Medulla oblongata (tissue), 1 donor: Measurements from ENCODE around the gene KPNA3.
A peak's percentile ranks its signal among the peaks of the same experiment; 100 is the strongest.
"Not testable (repeated sequence)": the region's sequence is repeated elsewhere in the genome, so short reads cannot be mapped to it uniquely, and the experiment has no call there.

ENCODE experiments used
- DNase-seq: peaks from one replicate; pipeline ENCODE4 v3.0.0-alpha.2; 2015; ENCODE audit errors: extremely low spot score

The KPNA3 gene, protein sequence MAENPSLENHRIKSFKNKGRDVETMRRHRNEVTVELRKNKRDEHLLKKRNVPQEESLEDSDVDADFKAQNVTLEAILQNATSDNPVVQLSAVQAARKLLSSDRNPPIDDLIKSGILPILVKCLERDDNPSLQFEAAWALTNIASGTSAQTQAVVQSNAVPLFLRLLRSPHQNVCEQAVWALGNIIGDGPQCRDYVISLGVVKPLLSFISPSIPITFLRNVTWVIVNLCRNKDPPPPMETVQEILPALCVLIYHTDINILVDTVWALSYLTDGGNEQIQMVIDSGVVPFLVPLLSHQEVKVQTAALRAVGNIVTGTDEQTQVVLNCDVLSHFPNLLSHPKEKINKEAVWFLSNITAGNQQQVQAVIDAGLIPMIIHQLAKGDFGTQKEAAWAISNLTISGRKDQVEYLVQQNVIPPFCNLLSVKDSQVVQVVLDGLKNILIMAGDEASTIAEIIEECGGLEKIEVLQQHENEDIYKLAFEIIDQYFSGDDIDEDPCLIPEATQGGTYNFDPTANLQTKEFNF

DNA sequence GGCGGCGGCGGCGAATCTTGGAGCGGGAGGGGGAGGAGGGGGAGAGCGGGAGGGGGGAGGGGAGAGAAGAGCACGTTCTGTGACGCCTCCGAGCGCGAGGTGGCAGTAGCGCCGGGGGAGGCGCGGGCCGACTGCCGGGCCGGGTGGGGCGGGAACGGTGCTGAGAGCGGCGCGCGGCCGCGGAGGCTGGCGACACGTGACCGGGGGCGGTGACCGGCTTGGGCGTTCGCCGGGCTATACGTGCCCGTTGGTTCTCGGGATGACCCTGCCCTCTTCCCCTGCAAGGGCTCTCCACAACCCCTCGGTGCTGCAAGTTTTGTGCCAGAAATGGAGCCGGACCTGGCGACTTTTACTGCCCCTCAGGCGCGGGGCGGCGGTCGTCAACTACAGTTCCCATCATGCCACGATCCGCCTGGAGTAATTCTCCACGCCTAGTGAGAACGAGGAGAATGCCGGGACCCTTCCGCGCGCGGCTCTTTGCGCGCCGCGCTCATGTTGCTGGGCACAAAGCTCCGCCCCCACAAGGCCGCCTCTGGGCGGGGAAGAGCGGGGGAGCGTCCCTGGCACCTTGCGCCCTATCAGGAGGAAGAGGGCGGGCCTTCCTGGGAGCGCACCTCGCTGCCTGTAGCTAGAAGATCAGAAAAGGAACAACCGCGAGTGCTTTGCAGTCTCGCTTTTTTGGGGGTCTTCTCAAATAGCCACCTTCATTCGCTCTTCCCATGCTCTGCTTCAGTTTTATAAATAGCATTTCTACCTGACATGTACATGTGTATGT lies at the start of gene KPNA3:
TSS of gene KPNA3 (minus strand) at position 133 of the 775 bp plus-strand sequence. CDS start 176 bp downstream, outside the sequence.
- peak; percentile 98 for DNase-seq

DNA sequence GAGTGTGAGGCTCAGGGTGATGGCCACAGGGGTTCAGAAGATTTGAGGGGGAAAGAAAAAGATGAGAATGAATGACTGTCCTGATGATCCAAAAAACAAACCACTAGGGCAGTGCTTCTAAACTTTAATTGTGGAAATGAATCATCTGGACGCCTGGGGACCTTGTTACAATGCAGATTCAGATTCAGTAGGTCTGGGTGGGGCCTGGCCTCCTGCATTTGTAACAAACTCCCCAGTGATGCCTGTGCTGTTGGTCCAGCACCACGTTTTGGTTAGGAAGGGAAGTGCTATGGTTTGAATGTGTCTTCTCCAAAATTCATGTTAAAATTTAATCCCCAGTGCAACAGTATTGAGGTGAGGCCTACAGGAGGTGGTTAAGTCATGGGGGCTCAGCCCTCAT lies 49.5 kb upstream of the KPNA3 start:
- DNase-seq: no peak

DNA sequence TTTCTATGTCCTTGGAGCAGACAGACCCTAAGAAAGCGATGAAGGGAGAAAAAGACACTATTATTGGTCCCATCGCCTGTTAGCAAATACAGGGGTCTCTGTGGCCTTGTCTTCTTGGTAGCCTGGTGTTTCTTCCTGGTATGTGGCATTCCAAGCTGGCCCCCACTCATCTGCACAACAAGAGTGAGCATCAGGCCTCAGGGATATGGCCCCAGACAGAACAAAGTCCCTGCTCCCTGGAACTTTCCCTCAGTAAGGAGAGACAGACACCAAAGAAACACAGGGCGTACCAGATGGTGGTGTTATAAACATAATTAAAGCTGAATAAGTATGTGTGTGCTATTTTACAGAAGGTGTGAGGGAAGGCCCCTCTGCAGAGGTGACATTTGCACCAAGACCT lies 48.2 kb upstream of the KPNA3 start:
- DNase-seq: no peak

DNA sequence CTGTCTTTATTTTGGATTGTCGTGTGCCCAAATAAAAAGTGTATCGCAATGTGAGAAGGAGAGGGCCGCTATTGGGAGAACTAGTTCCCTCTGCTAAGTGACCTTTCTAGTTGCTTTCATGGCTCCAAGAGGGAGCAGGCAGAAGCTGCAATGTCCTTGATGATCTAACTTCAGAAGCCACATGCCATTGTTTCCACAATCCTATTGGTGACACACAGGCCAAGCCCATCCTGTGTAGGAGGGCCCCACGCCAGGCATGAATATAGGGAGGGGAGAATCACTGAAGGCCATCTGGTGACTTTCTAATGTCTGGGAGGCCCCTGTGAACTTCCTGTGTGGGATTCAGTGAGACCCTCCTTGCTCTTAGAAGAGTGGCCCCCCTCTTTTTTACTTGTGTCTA lies 47.8 kb upstream of the KPNA3 start:
- DNase-seq: no peak

DNA sequence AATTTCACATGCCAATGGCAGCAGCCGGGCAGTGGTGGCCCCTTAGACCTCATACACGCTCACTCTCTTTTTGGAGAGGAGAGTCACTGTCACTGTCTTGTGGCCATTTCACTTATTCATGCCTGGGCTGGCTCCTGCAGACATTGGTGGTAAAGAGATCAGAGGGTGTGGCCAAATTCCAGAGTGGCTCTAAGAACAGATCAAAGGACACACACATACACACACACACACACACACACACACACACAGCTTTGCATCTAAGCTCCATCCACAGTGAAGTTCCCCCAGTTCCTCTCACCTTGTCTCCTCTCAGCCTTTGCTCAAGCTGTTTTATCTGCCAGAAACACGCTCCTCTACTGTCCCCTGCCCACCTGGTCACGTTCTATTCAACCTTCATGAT lies 46.5 kb upstream of the KPNA3 start:
- no peak for DNase-seq

DNA sequence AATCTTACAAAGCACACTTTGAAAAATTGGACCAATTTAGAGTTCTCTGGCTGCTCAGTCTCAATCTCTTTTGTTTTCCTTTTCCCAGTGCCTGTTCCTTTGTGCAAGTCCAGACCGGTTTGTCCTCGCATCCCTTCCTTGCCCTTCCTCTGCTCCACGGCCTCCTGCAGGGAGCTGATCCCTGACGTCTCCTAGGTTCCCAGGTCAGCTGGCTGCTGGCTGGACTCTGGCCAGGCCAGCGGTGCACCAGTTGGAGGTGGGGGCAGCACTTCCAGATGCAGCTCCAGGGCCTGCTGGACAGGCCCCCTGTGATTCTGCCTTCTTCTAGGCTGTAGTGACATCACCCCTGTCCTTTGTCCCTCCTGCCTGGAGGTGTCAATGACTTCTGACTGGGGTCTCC lies 44.0 kb upstream of the KPNA3 start:
- peak; percentile 20 for DNase-seq

DNA sequence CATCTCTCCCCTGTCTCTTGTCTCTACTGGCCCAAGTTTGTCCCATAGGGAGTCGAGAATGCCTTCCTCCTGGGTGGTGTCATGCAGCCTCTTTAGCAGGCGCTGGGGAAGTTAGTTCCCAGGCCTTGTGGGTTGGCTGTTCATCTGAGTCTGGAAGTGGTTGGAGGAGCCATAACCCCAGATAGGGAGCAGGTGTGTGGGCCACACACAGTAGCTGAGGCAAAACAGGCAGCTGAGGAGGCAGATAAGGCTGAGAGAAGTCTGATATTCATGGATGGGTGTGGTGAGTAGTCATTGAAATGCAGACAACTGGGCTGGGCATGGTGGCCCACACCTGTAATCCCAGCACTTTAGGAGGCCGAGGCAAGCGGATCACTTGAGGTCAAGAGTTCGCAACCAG lies 40.9 kb upstream of the KPNA3 start:
- no peak for DNase-seq

DNA sequence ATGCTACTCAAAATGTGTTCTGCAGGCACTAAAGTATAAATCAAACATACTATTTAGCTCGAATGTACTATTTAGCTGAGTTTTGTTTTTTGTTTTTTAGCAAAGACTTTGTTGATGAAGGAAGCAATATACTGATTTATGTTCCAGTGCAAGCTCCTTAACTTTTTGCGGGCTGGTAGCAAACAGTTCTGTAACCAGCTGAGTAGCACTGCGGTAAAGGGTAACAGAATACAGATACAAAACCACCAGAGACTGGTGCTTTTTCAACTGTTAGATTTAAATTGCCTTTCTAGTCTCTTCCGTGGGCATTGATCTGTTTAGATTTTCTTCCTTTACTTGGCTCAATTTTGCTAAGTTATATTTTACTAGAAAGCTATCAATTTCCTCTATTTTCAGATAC lies 39.0 kb upstream of the KPNA3 start:
- no peak for DNase-seq

DNA sequence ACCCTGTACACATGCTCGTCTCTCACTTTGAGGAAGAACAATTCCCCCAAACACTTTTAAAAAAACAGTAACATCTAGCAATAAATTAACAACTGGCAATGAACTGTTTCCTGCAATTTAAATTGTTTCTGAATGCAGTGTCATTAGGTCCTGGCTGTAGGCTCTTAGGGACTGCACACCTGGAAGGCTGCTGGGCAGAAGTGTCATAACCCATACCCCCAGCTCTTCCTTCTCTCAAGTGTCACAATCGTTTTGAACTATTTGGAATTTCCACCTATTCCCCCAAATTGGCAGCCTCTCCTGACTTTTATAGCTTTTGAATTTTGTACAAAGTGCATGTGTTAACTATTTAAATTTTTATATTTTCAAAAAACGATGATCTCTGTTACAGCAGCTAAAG lies 38.2 kb upstream of the KPNA3 start:
- DNase-seq: no peak

DNA sequence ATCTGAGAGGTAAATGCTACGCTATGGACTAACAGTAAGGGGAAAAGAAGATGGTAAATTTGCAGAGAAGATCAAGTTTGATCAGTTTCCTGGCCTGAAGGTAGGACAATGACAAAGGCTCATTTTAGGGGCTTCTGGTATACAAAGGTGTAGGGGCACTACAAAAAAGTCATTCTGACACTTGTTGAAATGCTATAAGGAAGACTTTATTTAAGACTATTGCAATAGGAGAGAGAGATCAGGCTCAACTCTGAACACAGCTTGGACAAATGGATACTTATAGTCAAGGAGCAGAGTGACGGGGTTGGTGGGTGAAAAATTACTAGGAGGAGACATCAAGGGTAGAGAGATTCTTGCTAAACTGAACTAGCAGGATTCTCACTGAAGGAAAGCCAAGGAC lies 37.2 kb upstream of the KPNA3 start:
- DNase-seq: no peak

DNA sequence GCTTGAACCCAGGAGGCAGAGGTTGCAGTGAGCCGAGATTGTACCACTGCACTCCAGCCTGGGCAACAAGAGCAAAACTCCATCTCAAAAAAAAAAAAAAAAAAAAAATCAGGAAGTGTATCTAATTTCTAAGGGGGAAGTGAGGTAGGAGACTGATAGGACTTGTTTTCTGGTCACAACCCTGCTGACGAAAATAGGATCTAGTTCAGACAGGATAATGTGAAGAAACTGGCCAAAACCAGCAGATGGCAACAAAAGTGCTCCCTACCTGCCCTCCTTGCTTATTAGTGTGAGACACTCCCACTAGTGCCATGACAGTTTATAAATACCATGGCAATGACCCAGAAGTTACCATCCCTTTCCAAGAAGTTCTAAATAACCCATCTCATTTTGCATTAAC lies 36.0 kb upstream of the KPNA3 start:
- DNase-seq: no peak

DNA sequence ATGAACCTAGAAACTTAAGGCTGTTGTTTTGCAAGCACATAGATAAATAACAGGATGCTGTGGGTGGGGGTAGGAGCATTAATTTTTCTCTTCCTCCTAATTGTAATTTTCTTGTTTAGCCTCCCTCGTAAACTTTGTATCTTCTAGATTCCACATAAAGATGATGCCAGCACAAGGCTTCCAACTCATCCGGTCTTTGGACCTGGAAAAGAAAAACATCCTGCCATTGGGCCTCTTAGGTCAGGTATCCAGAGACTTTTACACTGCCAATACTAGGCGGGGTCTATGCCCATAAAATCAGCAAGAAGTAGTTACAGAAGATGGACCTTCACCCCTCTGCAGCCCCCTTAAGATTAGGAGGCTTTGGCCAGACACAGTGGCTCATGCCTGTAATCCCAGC lies 35.4 kb upstream of the KPNA3 start:
- DNase-seq: no peak

DNA sequence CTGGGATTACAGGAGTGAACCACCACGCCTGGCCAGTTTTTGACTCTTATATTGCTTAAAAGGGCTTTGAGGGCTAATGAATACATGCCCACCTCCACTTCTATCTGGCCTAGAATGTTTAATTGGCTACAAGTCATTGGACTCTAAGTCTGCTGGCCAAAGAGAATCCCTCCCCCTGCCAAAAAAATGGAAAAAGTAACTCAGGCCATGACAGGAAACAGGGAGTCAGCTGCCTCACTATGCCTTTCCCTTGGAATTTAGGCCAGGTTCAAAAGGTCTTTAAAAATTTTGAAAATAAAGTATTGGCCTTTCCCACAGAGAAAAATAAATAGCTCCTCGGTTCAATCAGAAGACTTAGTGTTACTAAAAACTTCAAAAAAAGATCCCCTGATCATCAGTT lies 34.9 kb upstream of the KPNA3 start:
- no peak for DNase-seq

DNA sequence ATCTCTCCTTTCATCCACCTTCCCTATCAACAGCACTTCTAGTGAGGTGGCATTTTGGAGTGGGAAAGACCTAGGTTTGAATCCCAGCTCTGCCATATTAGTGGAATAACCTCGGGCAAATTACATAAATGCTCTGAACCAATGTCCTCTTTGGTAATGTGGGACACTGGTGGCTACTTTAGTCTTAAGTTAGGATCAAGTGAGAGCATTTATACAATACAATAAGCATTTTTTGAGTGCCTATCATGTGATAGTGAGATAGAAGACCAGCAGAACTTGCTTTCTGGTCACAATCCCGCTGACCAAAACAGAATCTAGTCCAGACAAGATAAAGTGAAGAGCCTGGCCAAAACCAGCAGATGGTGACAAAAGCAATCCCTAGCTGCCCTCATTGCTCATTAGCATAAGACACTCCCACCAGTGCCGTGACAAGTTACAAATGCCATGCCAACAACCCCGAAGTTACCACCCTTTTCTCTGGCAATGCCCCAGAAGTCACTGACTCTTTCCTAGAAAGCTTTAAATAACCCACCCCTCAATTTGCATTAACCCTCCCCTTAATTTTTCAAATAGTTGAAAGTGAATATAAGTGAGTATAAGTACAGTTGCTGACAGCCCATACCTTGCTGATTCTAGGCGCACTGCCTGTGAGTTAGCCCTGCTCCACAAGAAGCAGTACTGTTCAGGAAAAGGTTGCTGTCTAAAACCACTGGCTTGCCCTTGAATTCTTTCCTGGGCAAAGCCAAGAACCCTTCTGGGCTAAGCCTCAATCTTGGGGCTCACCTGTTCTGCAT lies 28.9 kb upstream of the KPNA3 start:
- DNase-seq: no peak

DNA sequence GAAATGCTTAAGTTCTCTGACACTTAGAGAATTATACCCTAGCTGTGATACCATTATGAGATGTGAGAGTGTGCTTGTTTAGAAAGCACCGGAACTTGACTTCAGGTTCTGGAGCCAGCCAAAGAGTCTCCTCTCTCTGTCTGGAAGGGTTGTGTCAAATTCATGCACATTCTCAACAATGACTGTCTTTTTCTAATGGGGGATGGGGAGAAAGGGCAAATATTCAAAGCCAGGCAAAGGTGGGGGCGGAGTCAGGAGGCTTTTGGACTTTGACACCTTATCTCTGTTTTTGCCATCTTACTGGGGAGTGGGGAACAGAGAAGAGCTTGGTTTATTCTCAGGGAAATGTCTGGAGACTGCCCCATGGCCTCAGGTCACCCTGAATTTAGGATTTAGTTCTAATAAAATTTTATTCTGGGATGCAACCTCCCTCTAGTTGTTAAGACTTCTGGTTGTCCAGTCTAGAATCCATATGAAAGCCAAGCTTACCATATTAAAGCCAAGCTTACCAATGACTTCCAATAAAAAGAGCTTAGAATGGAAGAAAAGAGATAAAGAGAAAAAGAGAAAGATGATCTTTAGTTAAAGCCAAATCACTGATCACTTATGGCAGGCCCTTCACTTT lies 28.2 kb upstream of the KPNA3 start:
- no peak for DNase-seq

DNA sequence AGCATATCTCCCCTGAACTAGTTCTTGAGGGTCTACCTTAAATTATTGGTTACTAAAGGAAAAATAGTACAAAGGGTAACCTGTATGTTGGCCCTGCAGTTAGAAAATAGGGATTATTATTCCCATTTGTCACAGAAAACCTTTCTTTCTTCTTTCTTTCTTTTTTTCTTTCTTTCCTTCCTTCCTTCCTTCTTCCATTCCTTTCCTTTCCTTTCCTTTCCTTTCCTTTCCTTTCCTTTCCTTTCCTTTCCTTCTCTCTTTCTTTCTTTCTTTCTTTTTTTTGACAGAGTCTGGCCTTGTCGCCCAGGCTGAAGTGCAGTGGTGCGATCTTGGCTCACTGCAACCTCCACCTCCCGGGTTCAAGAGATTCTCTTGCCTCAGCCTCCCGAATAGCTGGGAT lies 23.6 kb upstream of the KPNA3 start:
- not testable (repeated sequence) for DNase-seq

DNA sequence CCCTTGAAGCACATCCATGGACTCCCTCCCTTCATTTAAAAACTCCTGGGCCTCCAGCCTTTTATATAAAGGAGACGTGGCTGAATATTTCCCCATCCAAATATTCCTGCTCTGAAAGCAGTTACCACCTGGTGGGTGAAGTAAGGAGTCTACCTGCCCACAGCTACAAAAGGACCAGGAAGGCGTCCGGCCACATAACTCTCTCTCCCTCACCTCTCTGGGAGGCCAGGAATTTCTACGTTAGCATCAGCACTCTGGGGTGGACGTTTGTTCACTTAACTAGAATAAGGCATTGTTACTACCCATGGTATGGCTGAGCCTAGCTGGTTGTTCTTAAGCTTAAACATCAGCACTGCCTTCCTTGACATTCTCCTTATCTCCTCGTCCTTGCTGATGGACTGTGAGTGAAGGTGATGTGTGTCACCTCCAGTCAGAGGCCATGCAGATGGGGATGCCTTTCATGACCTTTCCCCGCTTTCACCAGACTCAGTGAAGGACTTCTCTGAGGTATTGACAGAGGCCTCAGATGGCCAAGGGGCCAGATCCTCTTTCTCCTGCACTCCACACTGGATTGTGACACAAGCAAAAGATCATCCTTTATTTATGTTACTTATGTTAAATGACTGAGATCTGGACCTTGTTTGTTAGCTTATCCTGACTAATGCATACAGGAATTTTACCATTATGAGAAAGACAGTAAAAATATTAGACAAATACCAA lies 22.2 kb upstream of the KPNA3 start:
- no peak for DNase-seq

DNA sequence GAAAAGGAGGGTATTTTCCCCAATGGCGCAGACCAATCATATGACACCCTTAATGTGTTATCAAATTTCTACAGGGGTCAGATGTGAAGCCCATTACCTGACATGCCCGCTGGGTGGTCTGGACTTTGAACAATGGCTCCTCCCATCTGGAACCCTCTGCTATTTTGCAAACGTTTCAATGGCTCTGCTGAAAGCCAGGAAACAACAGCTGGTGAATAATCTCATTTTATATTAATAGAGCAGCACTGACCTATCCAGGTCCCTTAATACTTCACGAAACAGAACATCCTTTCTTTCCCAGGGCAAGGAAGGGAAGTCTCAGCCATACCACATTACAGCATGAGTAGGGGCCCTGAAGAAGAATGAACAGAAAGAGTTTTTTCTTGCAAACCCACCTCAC lies 20.3 kb upstream of the KPNA3 start:
- DNase-seq: no peak

DNA sequence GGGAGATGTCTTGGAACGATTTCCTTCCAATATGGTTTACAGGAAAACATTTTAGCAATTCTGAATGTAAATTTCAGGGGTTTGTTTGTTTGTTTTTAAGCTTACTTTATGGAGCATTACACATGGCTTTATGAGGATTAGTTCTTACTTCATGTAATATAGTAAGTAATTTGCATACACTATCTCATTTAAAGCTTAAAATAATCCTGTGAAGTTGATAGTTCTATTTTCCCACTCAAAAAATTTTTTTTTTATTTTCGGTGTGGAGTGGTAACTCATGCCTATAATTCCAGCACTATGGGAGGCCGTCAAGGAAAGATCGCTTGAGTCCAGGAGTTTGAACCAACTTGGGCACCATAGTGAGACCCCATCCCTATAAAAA lies 19.0 kb upstream of the KPNA3 start:
- DNase-seq: no peak

DNA sequence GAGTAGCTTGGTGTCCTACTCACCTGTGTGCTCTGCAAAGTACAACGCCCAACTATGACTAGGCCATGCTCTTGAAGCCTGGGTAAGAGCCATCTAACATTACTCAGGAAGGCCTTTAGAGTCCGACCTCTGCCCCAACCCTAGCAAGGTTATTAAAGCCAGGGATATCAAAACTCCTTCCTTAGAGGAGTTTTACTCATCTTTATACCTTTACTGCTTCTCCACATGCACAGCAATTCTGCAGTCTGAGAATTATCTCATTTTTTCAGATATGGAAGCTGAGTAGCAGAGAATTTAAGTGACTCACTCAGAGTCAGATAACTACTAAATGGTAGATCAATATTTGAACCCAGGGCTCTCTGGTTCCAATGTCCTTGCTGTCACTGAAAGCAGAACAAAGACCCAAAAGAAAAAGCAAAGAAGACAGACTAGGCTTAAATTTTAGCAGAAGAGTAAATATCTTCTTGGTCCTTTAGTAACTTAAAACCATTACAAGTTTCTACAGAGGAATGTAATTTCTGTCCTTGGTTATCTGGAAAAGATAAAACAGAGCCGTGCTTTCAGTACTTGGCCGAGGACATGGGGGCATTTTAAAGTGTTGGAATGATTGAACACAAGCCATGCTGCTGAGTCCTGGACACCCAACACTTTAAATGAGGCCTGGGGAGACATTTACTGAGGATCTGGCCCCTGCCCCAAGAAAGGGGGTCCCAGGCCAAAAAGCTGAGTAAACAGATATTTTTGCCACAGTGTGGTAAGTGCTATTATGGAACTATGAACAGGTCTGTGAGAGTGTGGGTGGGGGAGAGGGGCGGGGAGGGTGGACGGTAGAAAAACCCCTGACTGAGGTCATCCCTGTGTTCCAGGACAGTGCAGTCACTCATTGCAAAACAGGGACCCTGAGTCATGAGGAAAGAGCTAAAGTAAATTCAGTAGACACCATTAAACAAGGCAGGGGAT lies 18.4 kb upstream of the KPNA3 start:
- no peak for DNase-seq
